Nephron (organoid): ENCODE measurements around the gene RASL12.
"Not testable (repeated sequence)": the region's sequence is repeated elsewhere in the genome, so short reads cannot be mapped to it uniquely, and the experiment has no call there.

Experiments used
- H3K27ac Mint-ChIP-seq, 3 experiments: 2 replicates each; pipeline ENCODE4 v1.8.0; 2020; ENCODE audit warnings: mixed read lengths in 3 of 3, mild to moderate bottlenecking in 2 of 3, moderate library complexity in 1 of 3
- H3K27me3 Mint-ChIP-seq: 2 replicates; pipeline ENCODE4 v1.8.0; 2021; ENCODE audit warnings: low read depth, mild to moderate bottlenecking, moderate library complexity, mixed read lengths
- H3K36me3 Mint-ChIP-seq: 2 replicates; pipeline ENCODE4 v1.8.0; 2020; ENCODE audit warnings: low read depth, mixed read lengths
- H3K4me1 Mint-ChIP-seq: 2 replicates; pipeline ENCODE4 v1.8.0; 2020; ENCODE audit warnings: mixed read lengths
- H3K4me3 Mint-ChIP-seq, 3 experiments: 2 replicates each; pipeline ENCODE4 v1.8.0; 2020; ENCODE audit warnings: mild to moderate bottlenecking in 3 of 3, mixed read lengths in 3 of 3, moderate library complexity in 2 of 3
- H3K9me3 Mint-ChIP-seq: 2 replicates; pipeline ENCODE4 v1.8.0; 2020; ENCODE audit warnings: mixed read lengths
- CTCF ChIP-seq, 3 experiments: fragments of 200-600 bp; sonication (generic); IDR thresholded peaks; one replicate each; pipeline ENCODE4 v1.5.0; 2021; ENCODE audit warnings: antibody characterized with exemption in 3 of 3; ENCODE audit not compliant: unreplicated experiment in 3 of 3

RASL12 gene

DNA sequence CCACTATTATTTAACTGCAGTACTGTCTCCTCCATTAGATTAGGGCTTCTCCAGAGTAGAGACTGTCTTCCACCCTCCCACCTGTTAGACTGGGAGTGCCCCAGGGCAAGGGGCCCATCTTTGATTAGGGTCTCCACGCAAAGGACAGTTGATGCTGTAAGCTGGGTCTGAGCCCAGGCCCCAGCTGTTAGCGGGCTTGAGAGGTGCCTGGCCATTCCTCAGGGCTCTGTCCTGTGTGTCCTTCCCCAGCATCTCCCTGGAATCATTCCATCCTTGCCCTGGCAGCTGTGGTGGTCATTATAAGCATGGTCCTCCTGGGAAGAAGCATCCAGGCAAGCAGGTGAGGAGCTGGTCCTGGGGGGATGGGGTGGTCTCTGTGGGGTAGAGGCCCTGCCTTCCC, 16.5 kb downstream of the RASL12 start:
- H3K27me3 Mint-ChIP-seq = no peaks in the 10 kb centered on the region
- H3K4me3 Mint-ChIP-seq = no peak overlapping the region
- H3K4me1 Mint-ChIP-seq = peaks cover 29% of the 10 kb centered on the region
- peaks cover 27% of the 10 kb centered on the region for H3K36me3 Mint-ChIP-seq
- H3K9me3 Mint-ChIP-seq = no peaks in the 10 kb centered on the region
- TF ChIP-seq CTCF (IDR thresholded peaks at IDR 0.05; ENCODE audit: unreplicated experiment in 3 of 3) = no peak
- H3K27ac Mint-ChIP-seq = no peak overlapping the region

DNA sequence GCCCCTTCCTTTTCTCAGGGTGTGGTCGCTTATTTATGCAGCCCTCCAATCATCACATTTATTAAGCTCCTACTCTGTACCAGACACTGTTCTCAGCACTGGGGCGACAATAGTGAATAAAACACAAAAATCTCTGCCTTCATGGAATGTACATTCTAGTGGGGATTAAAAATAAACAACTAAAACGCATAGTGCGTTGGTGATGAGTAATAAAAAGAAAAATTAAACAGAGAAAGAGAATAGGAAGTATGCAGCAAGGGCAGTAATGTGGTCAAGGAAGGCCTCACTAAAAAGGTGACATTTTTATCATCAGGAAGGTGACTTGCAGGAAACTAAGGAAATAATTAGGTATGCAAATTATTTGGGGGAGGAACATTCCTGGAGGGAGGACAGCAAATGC, 17.5 kb downstream of the RASL12 start:
- Mint-ChIP-seq H3K9me3 (no peaks in the 10 kb centered on the region), H3K4me3 (peak overlapping the region in 1 of 3 experiments; percentile 0), H3K27ac (peak overlapping the region in 1 of 3 experiments; percentile 3), H3K4me1 (peaks cover 33% of the 10 kb centered on the region), H3K36me3 (peaks cover 18% of the 10 kb centered on the region), H3K27me3 (no peaks in the 10 kb centered on the region)
- TF ChIP-seq CTCF (IDR thresholded peaks at IDR 0.05; ENCODE audit: unreplicated experiment in 3 of 3) = no peak

DNA sequence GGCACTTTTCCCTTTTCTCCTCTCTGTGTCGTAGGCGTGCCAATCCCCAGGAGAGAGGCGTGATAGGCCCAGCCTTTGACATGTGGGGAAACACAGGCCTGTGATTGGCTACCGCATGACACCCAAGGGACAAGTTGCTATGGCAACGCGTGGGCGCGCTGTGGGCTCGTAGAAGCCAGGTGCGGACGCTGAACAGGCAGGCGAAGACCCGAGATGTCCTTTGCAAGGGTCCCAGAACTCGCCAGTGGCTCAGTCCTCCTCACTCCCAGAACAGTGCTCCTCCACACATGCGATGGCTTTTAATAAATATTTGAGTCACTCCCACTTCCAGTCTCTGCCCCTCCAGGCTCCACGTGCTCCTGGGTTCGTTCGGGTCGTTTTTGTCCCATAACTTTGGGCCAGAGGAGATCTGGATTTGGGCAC, 18.4 kb downstream of the RASL12 start:
- TF ChIP-seq CTCF (IDR thresholded peaks at IDR 0.05; ENCODE audit: unreplicated experiment in 3 of 3) = no peak
- Mint-ChIP-seq H3K27me3 (no peaks in the 10 kb centered on the region), H3K27ac (peak overlapping the region in 2 of 3 experiments; percentile 3 to 33), H3K4me3 (peak overlapping the region; percentile 39 to 61 (median 60)), H3K9me3 (no peaks in the 10 kb centered on the region), H3K36me3 (peaks cover 14% of the 10 kb centered on the region), H3K4me1 (peaks cover 39% of the 10 kb centered on the region)

GRCh38 chr15:65048241-65048640, 19.6 kb downstream of the RASL12 start:
- Mint-ChIP-seq H3K4me3 (peak overlapping the region in 1 of 3 experiments; percentile 18), H3K9me3 (no peaks in the 10 kb centered on the region), H3K36me3 (peaks cover 10% of the 10 kb centered on the region), H3K4me1 (peaks cover 47% of the 10 kb centered on the region), H3K27me3 (no peaks in the 10 kb centered on the region), H3K27ac (peak overlapping the region; percentile 12 to 54 (median 20))
- TF ChIP-seq CTCF (IDR thresholded peaks at IDR 0.05; ENCODE audit: unreplicated experiment in 3 of 3) = no peak

DNA sequence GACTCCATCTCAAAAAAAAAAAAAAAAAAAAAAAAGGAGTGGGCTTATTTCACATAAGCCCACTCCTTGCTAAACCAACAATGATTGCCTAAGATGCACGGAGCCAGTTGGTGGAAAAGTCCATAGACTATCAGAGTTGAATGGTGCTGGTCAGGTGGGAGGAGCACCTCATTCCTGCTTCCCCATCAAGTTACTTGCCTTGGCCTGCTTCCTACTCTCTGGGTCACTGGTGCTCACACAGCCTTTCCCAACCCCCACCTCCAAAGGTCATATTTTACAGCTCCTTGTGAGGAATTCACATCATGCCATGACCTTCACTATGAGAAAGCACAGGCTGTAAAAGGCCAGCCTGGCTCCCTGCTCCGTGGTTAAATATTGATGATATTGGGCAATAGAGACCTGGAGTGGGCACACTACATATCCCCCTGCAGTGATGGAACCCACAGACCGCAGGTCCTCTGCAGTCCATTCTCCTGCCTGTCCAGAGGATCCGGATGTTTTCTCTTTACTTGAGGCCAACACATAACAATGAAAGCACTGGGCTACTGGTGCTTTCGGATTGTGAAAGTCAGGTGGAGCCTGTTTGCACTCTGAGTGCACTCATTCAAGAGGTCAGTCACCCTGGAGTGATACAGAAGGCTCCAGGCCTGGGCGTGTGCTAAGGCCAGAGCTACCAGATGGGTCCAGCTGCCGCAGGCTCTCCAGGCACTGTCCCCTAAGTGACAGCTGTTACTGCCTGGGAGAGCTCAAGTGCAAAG, 22.9 kb downstream of the RASL12 start, which contains the start of gene SLC51B:
TSS of gene SLC51B (plus strand) at position 664 of the 758 bp plus-strand sequence. CDS start 4,618 bp downstream, outside the sequence.
- H3K27me3 Mint-ChIP-seq = no peaks in the 10 kb centered on the region
- no peak for TF ChIP-seq CTCF (IDR thresholded peaks at IDR 0.05; ENCODE audit: unreplicated experiment in 3 of 3)
- H3K4me3 Mint-ChIP-seq = peak within 1 kb of the TSS in 2 of 3 experiments; percentile 34 to 74
- H3K36me3 Mint-ChIP-seq = peaks cover 3% of the 10 kb centered on the region
- peak within 1 kb of the TSS; percentile 70 to 95 (median 92) for H3K27ac Mint-ChIP-seq
- no peaks in the 10 kb centered on the region for H3K9me3 Mint-ChIP-seq
- peaks cover 40% of the 10 kb centered on the region for H3K4me1 Mint-ChIP-seq

DNA sequence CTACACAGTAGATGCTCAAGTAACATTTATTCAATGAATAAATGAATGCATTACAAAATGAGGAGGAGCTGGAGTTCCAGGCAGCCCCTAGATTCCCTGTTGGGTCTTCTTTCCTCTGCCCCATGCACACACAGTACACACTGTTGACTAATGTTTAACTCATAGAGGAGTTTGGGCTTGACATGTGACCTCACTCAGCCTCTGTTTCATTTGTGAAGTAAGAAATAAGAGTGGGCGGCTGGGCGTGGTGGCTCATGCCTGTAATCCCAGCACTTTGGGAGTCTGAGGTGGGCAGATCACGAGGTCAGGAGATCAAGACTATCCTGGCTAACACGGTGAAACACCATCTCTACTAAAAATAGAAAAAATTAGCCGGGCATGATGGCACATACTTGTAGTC, 23.6 kb downstream of the RASL12 start:
- H3K4me1 Mint-ChIP-seq = peaks cover 33% of the 10 kb centered on the region
- H3K27me3 Mint-ChIP-seq = not testable (repeated sequence)

More for the DNA sequence above, 23.6 kb downstream of the RASL12 start:
- Mint-ChIP-seq H3K4me3 (peak overlapping the region in 1 of 3 experiments; percentile 58), H3K27ac (peak overlapping the region; percentile 70 to 95 (median 92))
- not testable (repeated sequence) for H3K36me3 Mint-ChIP-seq, H3K9me3 Mint-ChIP-seq
